GM19452 (cell line): ENCODE data around the gene RNASE7.
"Not testable (repeated sequence)": the region's sequence is repeated elsewhere in the genome, so short reads cannot be mapped to it uniquely, and the experiment has no call there.

Experiments used
- ATAC-seq: cut with Tn5 transposase; IDR thresholded peaks from one replicate; pipeline ENCODE4 v1.9.1; 2021; ENCODE audit not compliant: unreplicated experiment

RNASE7 gene, protein sequence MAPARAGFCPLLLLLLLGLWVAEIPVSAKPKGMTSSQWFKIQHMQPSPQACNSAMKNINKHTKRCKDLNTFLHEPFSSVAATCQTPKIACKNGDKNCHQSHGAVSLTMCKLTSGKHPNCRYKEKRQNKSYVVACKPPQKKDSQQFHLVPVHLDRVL

DNA sequence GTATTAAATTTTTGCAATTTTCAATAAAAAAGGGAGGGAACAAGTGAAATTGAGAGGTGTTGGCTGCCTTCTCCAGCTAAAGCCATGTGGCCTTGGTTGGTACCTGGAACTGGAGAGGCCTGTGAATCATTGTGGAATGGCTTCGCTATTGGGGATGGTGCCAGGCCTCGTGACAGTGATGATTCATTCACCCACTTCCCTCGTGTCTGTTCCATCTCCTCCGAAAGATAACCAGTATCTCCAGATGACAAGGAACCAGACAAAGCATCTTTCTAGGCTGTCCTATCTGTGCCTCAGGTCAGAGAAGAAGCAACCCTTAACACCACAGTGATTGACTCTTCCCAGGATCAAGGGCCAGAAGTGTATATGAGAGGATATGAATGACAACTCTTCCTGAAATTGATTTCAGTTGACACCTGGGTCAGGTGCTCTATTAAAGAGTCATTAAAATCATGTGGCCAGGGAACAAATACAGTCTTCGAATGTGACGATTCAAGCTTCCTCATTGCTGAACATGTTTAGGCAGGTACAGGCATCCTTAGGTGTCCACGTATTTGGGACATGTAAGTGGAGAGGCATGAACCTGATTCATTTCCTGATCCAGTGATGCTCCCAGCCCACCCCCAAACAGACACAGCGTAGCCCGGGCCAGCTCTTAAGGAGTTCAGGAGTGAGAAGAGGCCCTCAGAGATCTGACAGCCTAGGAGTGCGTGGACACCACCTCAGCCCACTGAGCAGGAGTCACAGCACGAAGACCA is at the start of gene RNASE7:
Gene RNASE7, plus strand, starts transcription at position 687 of the 758 bp plus-strand sequence. CDS start 631 bp downstream, outside the sequence.
- ATAC-seq = no peak

DNA sequence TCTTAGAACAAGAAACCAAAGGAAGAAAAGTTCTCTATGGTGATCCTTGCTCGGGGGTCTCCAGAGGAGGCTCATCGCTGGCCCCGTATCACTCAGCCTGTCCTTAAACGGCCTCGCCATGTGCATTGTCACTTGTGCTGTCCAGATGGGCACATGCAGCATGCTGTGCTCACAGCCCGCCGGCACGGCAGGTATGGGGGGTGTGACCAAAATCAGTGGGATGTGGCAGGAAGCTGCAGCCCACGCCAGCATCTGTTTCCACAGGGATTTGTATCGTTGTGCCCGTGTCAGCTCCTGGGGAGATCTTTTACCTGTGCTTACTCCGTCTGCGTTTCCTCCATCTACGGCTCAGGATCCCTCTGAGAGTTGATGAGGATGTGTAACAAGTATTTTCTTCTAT is 45.6 kb upstream of the RNASE7 start:
- no peak for ATAC-seq

DNA sequence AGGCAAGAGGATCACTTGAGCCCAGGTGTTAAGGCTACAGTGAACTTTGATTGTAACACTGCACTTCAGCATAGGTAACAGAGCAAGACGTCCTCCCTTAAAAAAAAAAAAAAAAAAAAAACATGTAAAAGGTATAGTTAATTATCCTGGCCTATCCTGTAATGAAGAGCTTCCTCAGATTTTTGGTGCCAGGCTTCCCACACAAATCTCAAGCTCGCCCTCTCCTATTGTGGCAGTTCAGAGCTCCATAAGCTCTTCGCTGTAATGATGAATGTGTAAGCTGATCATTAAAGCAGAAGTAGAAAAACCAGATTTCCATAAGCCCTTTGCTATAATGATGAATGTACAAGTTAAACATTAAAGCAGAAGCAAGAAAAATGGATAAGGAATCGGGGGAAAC is 45.0 kb upstream of the RNASE7 start:
- ATAC-seq = no peak

DNA sequence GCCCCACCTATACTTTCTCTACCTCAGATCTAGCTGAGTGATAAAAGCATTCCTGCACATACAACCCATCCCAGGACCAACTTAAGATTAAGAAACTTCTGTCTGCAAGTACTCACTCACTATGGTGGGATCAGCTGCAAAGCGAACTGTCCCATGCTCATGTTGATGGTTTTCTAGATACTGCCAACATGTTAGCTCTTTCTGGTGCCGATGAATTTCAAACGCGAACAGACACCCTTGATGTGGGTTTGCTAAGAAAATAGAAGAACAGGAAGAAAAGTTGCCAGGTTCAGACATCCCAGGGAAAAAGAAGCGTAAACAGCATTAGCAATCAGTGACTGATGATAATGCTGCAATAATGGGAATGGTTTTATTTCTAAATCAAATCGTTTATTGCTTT is 44.6 kb upstream of the RNASE7 start:
- no peak for ATAC-seq

DNA sequence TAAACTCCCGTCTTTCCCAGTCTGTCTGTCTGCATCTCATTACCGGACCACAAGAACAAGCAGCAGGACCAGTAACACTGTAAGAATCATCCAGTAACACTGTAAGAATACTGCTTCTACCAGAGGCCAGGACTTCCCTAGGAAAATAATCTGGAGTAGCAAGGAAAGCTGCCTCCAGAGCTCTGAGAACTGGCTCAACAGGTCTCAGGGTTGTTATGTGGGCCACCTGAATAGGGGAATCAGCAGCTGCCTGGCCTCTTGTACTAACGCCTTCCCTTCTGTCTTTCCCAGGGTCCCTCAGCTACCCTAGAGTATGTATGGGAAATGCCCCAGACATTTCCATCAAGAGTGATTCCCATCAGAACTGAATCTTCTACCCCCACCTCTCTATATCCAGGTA is 44.0 kb upstream of the RNASE7 start:
- ATAC-seq = no peak

DNA sequence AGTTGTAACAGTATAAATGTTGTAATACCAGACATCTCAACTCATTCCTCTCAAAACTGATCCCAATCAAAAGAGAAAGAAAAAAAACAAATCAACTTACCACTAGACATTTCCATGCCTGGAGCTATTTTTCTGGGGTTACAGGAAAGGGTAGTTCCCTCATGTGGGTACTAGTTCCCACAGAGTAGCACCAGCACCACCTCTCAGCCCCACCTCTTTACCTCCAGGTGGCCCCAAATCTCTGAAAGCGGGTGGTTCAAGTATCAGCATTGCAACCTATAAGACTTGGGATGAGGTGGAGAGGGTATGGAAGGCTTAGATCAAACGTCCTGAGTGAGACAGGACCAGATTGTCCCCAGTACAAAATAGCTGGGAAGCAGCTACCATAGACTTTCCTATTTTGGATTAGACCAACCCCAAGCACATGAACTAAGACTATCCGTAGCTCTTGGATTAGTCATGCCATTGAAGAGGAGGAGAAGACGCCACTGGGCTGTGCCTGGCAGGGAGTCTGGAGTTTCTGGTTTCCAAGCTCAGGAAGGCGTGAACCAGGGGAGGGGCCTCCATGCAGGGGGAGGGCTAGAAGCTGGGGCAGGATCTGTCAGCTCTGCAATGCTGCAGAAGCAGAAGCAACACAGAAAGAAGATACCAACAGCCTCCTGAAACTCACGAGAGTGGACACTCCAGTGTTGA is 43.3 kb upstream of the RNASE7 start, which contains the start of gene SLC39A2:
Gene SLC39A2, plus strand, starts transcription at position 620 of the 693 bp plus-strand sequence. CDS start 154 bp downstream, outside the sequence.
- no peak for ATAC-seq

DNA sequence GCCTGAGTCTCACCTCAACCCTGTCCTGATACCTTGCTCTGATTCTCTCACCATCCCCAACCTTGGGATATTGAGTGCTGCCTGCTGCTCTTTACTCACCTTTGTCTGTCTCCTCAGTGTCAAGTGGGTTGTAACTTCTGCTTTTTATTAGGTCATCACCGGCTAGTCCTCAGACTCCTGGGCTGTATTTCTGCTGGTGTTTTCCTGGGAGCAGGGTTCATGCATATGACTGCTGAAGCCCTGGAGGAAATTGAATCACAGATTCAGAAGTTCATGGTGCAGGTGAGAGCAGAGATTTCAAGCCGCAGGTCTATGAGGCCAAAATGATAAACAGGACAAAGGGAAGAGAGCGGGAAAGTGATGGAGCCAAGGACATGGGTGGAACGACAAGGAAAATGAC is 42.6 kb upstream of the RNASE7 start:
- ATAC-seq = no peak

DNA sequence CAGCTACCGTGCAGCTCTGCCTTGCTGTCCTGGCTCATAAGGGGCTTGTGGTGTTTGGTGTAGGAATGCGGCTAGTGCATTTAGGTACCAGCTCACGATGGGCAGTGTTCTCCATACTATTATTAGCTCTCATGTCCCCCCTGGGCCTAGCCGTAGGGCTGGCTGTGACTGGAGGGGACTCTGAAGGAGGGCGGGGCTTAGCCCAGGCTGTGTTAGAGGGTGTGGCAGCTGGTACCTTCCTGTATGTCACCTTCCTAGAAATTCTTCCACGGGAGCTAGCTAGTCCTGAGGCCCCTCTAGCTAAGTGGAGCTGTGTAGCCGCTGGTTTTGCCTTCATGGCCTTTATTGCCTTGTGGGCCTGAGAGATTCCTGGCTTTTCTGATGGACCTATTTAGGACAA is 40.9 kb upstream of the RNASE7 start:
- no peak for ATAC-seq

DNA sequence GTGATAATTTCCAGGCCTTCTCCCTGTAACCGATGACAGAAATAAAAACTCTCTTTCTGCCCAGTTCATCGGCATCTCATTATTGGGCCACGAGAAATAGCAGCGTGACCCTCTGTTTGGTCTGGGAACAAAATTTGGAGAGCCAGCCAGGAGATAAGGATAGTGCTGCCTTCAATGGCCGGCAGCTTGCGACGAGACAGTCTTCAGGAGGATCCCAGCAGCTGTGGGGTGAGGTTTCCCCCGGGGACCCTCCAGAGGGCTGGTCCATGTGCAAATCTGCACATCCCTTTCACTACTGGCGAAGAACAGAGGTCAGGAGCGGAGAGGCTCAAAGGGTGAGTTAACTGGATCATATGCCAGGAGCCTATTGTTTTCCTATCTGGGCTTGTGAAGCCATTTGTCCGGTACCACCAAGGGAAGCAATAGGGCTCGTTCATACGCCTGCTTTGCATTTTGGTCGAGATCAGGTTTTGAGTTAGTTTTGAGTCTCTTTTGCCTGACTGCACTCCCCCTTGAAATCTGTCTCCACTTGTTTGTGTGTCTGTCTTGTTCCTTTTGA is 38.3 kb upstream of the RNASE7 start:
- ATAC-seq = no peak

DNA sequence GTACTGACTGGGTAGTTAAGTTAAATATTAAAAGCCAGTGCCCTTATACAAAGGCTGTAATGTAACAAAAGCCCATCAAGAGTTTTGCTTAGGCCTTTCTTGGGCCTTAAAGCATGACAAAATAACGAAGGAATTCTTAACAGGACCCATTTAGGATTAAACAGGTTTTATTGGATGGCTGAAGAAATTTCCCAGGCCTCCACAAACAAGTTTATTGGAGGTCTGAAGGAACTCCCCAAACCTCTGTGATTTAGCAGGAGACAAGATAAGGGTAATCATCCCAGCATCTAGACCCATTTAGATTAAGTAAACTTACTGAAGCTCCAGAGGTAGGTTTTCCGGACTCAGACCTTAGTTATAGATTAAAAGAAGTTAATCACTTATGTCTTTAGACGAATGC is 32.4 kb upstream of the RNASE7 start:
- ATAC-seq = not testable (repeated sequence)

DNA sequence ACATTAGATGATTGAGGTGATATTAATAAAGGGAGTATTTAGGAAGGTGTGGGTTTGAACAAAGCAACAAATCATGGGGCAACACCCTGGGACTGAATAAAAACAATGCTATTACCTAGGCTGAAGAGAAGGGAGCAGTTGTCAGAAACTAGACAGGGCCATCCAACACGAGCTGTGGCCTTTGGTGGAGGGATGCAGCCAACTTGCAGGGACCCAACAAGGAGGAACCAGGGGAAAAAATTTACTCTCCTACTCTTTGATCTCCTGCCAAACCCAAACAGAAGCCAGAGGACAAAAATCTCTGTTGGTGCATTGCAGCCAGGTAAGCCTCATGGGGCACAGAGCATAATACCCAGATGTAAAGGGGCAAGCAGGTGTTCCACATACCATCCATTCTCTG is 31.0 kb upstream of the RNASE7 start:
- ATAC-seq = no peak

DNA sequence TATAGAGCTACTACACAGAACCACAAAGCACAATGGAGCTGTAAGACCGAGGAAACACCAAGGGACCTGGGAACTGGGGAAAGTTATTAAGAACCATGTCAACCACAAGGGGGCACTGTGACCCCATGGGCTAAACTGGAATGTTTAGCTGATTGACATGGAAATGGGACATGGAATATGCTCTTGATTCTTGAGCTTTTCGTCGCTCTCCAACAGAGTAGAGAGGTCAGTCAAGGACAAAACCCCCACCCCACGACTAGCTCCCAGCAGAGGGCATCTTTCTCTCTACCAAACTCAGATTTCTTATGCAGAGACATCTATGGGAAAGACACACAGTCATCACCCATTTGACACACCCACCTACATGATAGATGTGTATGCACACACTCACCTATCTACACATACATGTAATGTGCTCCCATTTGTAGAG is 27.4 kb upstream of the RNASE7 start:
- no peak for ATAC-seq

DNA sequence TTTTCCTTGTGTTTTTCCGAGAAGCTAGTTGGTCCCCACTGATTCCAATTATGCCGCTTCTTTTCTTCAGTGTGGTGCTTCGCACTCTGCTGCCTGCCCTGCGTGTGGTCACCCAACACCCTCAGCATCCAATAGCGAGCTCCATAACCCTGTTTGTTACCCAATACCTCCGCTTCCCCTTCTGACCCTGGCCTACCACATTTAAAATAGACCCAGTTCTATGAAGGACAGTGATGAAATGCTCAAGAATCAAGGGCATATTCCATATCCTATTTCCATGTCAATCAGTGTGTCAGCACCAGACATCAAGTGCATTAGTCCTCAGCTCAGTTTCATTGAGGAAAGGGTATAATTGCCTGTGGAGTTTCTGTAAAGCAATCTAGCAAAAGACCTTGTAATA is 26.9 kb upstream of the RNASE7 start:
- no peak for ATAC-seq

DNA sequence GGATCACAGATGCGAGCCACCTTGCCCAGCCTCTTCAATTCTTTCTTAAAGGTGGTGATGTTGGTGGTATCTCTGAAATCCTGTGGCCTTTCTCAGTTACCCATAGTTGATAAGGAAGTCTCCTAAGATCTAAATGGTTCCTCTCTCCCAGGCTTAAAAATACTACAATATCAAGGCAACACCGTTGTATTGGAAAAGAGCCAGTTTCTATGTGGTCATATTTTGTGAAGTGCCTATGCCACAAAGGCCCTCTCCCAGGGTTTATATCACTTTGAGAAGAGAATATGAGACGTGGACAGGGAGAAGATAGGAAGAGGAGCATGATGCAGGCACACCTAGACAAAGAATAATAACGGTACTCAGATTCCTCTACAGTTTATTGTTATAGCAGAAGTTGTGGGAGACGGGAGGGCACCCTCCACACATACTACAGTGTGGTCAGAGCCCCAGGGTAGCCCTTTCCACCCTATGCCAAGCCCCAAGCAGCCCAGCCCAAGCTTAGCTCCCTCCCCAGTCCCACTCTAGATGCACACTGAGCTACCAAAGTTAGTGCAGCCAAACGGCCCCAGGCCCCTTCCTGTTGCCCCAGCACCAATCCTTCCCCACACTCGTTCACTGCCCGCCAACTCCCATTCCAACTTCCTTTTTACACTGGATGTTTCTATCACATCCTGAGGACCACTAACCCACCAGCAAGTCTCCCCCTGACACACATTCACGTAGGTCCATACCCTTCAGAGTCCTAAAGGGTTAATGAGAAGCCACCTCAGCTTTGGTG is 25.6 kb upstream of the RNASE7 start:
- no peak for ATAC-seq

DNA sequence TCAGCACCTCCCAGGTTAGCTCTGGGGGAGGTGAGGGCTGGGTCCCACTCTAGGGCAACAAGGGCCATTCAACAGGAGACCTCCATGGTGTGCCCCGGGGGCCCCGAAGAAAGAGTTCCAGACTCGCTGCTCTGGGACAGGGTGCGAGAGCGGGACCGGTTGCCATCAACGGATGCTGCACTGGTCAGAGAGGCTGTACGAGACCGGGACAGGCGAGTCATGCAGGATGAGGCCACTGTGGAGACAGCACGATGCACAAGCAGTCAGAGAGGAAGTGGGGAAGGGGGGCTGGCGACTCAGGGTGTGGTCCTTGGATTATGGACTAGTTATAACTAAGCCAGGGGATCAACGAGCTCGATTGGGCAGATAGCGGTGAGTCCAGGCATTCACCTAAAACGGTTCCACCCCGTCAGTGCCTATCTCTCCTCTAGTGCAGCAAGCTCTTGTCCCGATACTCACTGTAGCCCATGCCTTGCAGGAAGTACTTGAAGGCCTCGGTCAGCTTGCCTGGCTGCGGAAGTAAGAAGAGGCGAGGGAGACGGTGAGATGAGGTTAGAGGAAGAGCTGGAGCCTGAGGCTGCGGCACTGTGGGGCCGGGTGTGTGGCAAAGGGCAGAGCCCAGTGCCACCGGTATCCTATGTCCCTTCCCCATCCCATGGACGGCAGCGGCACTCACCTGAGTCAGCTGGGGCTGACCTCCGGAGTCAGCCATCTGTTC is 24.5 kb upstream of the RNASE7 start:
- ATAC-seq = no peak

DNA sequence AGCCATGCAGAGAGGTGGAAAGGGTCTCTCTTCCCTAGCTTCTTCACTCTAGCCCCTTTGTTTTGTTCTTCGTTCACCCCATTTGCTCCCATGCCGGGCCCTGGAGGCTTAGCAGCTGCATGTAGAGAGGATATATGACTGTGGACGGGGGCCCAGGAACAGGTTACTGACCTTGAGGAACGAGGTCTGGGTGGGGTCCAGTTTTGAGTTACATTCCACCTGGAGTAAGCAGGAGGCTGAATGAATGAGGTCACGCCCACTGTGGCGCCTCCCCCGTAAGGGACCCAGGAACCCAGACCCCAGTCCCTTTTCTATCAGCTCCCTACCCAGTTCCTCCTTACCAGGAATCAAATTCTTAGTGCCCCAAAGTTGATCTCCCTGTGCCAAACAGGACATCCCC is 23.9 kb upstream of the RNASE7 start:
- ATAC-seq = no peak

DNA sequence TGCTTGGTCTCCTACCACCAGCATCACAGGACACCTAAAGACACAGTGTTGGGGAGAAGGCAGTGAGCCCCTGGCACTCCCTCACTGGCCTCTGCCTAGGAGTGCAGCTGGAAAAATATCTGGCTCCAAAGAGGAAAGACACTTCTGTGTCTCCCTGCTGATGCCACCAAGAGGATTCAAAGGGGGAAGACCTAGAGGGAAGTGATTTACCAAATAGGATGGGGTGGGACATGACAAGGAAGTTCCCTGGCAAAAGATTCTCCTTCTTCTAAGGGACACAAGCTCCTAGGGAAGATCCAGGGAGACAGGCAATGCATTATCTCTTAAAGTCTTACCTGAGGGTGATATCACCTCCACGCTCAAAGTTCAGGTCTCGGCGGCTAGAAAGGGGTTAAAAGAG is 23.4 kb upstream of the RNASE7 start:
- ATAC-seq = no peak

DNA sequence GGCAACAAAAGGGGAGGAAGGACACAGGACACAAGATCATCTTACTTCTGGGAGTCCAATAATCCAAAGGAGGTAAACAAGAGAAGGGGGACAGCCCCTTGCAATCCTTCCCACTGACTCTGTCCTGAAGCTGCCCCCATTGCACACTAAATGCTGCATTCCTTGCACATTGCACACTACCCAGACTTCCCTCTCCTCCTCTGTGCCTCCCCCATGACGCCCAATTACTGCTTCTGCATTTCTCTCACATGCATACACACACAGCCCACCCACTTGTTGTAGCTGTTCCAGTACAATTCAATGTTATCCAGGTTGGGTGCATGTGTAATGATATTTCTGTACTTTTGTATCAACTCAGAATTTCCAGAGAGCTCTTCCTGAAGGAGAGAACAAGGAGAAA is 22.8 kb upstream of the RNASE7 start:
- no peak for ATAC-seq

DNA sequence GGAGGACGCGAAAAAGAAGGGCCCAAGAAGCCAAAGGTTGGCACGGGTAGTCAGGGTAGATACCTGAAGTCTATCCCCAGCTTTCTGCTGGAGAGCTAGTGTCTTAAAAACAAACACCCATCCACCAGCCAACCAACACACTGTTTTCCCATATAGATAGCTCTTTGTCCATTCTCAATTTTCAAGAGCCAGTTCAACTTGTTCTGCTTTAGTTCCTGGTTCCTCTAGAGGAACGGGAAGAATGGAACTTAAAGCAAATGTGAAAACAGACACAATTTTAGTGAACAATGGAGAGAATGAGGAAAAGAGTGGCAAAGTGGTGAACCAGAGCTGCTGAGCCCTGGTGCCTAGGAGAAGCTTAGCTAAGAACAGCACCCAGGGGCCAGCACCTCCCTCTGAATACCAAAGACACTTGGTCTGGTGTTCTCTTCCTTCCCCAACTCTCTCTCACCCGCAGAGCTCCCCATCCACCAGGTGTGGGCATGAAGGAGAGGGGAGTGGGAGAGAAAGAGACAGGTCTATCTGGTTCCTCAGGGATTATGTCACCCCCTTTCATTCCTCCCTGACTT is 21.1 kb upstream of the RNASE7 start:
- ATAC-seq = no peak

DNA sequence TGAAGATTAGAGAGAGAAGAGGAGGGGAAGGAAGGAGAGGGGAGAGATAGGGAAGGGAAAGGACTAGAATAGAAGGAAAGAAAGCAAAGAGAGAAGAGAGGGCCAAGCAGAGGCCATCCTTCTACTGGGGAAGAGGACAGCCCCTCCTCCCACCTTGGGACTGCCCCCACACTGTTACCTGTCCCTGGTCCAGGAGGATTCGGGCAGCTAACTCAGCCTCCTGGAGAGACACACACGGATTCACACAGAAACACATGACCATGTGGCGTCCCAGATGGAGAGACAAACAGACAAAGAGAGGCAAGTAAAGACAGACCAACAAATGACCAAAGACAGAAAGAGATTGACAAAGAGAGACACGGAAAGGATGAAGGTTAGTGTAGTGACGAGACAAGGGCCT is 19.5 kb upstream of the RNASE7 start:
- ATAC-seq = no peak
